Muscle of leg (tissue), 11 donors: ENCODE data around the gene CAMK2D. TPM values are rescaled to one million over a fixed set of nuclear protein-coding genes. Genes with fewer than 3 reads are reported as not detected.

Experiments
- DNase-seq: peaks from one replicate; pipeline ENCODE4 v3.0.0; 2013
- H3K27ac ChIP-seq: one replicate; pipeline ENCODE4 v1.5.1; 2013; ENCODE audit warnings: mild to moderate bottlenecking, low read length, control low read depth
- H3K27me3 ChIP-seq: one replicate; pipeline ENCODE4 v1.6.1; 2013; ENCODE audit warnings: low read length; ENCODE audit not compliant: control insufficient read depth, insufficient read depth
- H3K36me3 ChIP-seq: one replicate; pipeline ENCODE4 v1.6.1; 2013; ENCODE audit warnings: low read length; ENCODE audit not compliant: control insufficient read depth, insufficient read depth
- H3K4me1 ChIP-seq: one replicate; pipeline ENCODE4 v1.6.1; 2013; ENCODE audit warnings: low read length; ENCODE audit not compliant: control insufficient read depth, insufficient read depth
- H3K4me3 ChIP-seq: one replicate; pipeline ENCODE4 v1.5.1; 2013; ENCODE audit warnings: low read length, control low read depth
- H3K9me3 ChIP-seq: replicated peaks from 2 replicates; pipeline ENCODE4 v1.6.1; 2013; ENCODE audit warnings: low read depth, low read length; ENCODE audit not compliant: control insufficient read depth
- WGBS: methylation state at CpG from one replicate; pipeline ENCODE4 v1.1.5; 2013; ENCODE audit warnings: missing lambda C conversion rate; ENCODE audit not compliant: insufficient coverage; 5-methylcytosine and 5-hydroxymethylcytosine counted together
- polyA plus RNA-seq, 8 donors: library from polyadenylated mRNA; unstranded; fragments of 120-200 nt; gene quantifications; one replicate each; pipeline versions ENCODE4 v1.2.1 to v1.2.3, GENCODE V29; 2013; ENCODE audit warnings: inconsistent platforms in 1 of 8, low replicate concordance in 1 of 8; ENCODE audit not compliant: insufficient read length in 8 of 8, insufficient read depth in 1 of 8
- total RNA-seq: library from RNA; stranded (reverse); fragments of 120-200 nt; gene quantifications from one replicate; pipeline ENCODE4 v1.2.4, GENCODE V29; 2013

Gene CAMK2D
- total and polyA plus RNA-seq, 9 donors: 115 to 183 (median 150) TPM

DNA sequence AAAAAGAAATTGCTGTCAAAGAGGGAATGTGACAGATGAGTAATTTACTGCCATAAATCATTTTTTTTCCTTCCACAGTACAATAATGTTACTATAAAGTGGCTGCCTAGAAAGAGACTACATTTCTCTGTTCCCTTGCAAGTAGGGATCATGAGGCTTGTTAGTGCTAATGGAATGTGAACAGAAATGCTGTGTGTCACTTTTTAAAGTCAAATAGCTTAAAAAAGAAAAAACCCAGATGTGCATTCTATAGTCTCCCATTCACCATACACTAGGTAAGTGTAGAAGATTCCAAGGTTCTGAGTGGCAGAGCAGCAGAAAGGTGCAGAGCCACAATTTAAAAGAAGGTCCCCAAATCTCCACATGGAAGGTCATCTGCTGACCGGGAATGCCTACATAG is 328.4 kb downstream of the CAMK2D start:
- H3K27ac ChIP-seq: no peak overlapping the region
- H3K4me3 ChIP-seq: no peak overlapping the region
- no peaks in the 10 kb centered on the region for H3K27me3 ChIP-seq
- H3K9me3 ChIP-seq: peaks cover 5% of the 10 kb centered on the region
- peaks cover 12% of the 10 kb centered on the region for H3K4me1 ChIP-seq
- WGBS: no CpG with 5 or more reads among the region's 1 CpG
- DNase-seq: no peak
- no peaks in the 10 kb centered on the region for H3K36me3 ChIP-seq

GRCh38 chr4:113423631-113424030 is 337.9 kb downstream of the CAMK2D start:
- Histone ChIP-seq H3K4me3 (no peak overlapping the region), H3K27ac (no peak overlapping the region), H3K4me1 (no peaks in the 10 kb centered on the region), H3K27me3 (no peaks in the 10 kb centered on the region), H3K9me3 (peaks cover 4% of the 10 kb centered on the region), H3K36me3 (no peaks in the 10 kb centered on the region)
- no peak for DNase-seq
- WGBS: no CpG with 5 or more reads among the region's 1 CpG

GRCh38 chr4:113420938-113421337 is 340.6 kb downstream of the CAMK2D start:
- H3K9me3 ChIP-seq: peaks cover 4% of the 10 kb centered on the region
- no peak for DNase-seq
- H3K27me3 ChIP-seq: no peaks in the 10 kb centered on the region
- no peaks in the 10 kb centered on the region for H3K4me1 ChIP-seq
- H3K4me3 ChIP-seq: no peak overlapping the region
- no peaks in the 10 kb centered on the region for H3K36me3 ChIP-seq
- H3K27ac ChIP-seq: no peak overlapping the region

DNA sequence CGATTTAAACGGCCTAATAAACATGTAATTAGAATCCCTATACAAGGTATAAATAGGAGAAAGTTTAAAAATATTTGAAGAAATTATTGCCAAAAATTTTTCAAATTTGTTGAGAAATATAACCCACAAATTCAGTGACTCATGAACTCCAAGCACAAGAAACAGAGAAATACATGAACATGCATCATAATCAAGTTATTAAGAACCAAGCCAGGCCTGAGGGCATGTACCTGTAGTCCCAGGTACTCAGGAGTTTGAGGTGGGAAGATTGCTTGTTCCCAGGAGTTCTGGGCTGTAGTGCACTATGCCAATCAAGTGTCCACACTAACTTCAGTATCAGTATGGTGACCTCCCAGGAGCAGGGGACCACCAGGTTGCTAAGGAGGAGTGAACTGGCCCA is 341.9 kb downstream of the CAMK2D start:
- no CpG with 5 or more reads among the region's 2 CpGs for WGBS
- H3K27me3 ChIP-seq: no peaks in the 10 kb centered on the region

DNA sequence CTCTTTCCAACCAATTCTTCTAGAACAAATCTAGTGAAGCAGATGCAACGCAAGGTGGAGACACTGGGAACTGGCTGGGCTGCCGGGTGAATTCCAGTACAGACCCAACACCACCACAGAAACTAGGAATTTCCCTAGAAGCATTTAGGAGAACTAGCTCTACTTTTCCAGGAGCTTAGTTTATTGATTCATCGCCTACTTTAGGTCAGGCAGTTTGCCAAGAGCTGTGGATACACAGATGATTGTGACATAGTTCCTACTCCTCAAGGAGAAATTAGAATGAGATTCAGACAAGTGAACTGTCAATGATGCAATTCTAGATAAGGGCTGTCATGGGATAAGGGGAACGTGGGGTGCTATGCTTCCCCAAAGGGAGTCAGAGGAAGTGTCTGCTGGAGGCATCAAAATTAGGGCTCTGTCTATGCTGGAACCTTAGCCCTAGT is 350.0 kb downstream of the CAMK2D start:
- Histone ChIP-seq H3K36me3 (no peaks in the 10 kb centered on the region), H3K9me3 (no peaks in the 10 kb centered on the region), H3K4me3 (no peak overlapping the region), H3K27ac (no peak overlapping the region), H3K27me3 (no peaks in the 10 kb centered on the region), H3K4me1 (no peaks in the 10 kb centered on the region)
- DNase-seq: peak; percentile 44
- 43% methylated on average over 3 of the region's 4 CpGs for WGBS

More for the DNA sequence above, 341.9 kb downstream of the CAMK2D start:
- H3K27ac ChIP-seq: no peak overlapping the region
- H3K36me3 ChIP-seq: no peaks in the 10 kb centered on the region
- DNase-seq: no peak
- peaks cover 4% of the 10 kb centered on the region for H3K9me3 ChIP-seq
- H3K4me3 ChIP-seq: no peak overlapping the region
- H3K4me1 ChIP-seq: no peaks in the 10 kb centered on the region

DNA sequence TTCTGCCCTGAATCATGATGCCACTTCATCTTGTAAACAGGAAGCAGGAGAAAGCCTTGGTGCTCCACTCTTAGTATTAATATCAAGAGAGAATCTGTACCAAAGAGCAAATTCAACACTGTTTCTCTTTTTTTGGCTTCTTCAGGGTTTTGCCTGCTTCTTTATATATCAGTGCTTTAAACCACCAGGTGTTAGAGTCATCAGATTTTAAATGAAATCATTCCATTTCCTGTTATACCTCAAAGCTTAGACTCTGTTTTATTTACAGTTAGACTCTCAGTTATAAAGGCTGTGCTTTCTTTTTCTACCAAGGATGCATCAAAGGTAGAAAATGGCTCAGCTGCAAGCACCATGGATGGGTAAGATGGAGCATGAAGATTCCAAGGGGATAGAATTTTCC is 350.9 kb downstream of the CAMK2D start:
- Histone ChIP-seq H3K4me1 (peaks cover 4% of the 10 kb centered on the region), H3K27ac (no peak overlapping the region), H3K36me3 (no peaks in the 10 kb centered on the region), H3K4me3 (no peak overlapping the region), H3K9me3 (no peaks in the 10 kb centered on the region), H3K27me3 (no peaks in the 10 kb centered on the region)
- DNase-seq: peak; percentile 35

DNA sequence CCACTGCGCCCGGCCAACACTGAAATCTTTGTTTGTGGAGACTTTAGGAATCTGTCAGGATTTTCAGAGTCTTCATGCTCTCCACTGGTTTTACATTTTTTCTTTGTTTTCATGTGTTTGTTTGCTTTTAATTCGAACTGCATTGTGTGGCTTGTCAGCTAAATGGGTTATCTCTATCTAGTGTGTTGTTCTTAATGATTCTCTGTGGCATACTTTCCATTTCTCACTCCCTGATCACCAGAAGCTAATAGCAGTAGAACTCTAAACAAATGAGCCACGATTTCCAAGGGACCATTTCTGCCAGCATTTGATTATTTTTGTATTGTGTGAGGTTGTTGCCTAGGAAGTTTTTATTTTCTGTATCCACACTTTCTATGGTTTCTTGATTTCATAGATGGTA is 352.4 kb downstream of the CAMK2D start:
- peaks cover 12% of the 10 kb centered on the region for H3K4me1 ChIP-seq
- no peaks in the 10 kb centered on the region for H3K36me3 ChIP-seq
- H3K4me3 ChIP-seq: no peak overlapping the region
- WGBS: no CpG with 5 or more reads among the region's 4 CpGs
- H3K27me3 ChIP-seq: no peaks in the 10 kb centered on the region
- DNase-seq: peak; percentile 44
- H3K9me3 ChIP-seq: no peaks in the 10 kb centered on the region
- no peak overlapping the region for H3K27ac ChIP-seq

DNA sequence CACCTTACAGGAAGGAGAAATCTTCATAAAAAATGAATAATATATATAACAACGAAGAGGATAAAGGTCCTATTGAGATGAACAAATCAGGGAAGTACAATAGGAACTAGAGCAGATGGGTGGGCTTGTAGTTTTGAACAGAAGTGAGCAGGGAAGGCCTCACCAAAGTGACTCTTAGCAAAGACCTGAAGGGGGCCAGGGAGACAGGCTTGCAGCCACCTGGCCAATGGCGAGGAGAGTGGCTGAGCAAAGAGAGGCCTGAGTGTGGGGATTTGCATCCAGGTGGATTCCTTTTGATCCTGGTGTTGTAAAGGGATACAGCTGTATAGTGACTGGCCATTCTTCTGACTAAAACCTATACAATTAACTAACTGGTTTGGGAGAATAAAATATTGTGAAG is 354.1 kb downstream of the CAMK2D start:
- no peak for DNase-seq
- Histone ChIP-seq H3K36me3 (no peaks in the 10 kb centered on the region), H3K27ac (no peak overlapping the region), H3K4me1 (peaks cover 12% of the 10 kb centered on the region), H3K4me3 (no peak overlapping the region), H3K9me3 (no peaks in the 10 kb centered on the region), H3K27me3 (no peaks in the 10 kb centered on the region)
- no CpG with 5 or more reads among the region's 2 CpGs for WGBS

DNA sequence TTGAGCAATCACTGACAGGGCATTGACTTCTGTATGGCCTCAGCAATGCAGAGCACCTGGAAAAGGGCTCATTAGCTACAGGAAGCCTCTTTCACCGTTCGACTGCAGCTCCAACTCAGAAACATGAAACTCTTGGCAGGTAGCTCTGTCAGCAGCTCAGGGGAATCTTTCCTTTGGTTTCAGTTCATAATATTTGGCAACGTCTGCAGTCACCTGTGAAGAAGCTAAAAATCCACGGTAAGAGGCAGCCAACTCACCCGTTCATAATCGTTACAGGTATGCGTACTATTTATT is 354.9 kb downstream of the CAMK2D start:
- Histone ChIP-seq H3K9me3 (no peaks in the 10 kb centered on the region), H3K27ac (no peak overlapping the region), H3K4me3 (no peak overlapping the region), H3K27me3 (no peaks in the 10 kb centered on the region), H3K4me1 (peaks cover 12% of the 10 kb centered on the region), H3K36me3 (no peaks in the 10 kb centered on the region)
- DNase-seq: peak; percentile 40
- 10% methylated on average over 3 of the region's 7 CpGs for WGBS

GRCh38 chr4:113405874-113406722 is 355.4 kb downstream of the CAMK2D start:
- Histone ChIP-seq H3K27me3 (no peaks in the 10 kb centered on the region), H3K9me3 (no peaks in the 10 kb centered on the region), H3K4me1 (peaks cover 12% of the 10 kb centered on the region), H3K36me3 (no peaks in the 10 kb centered on the region), H3K4me3 (no peak overlapping the region), H3K27ac (no peak overlapping the region)
- DNase-seq: no peak
- 33% methylated on average over 1 of the region's 7 CpGs for WGBS

DNA sequence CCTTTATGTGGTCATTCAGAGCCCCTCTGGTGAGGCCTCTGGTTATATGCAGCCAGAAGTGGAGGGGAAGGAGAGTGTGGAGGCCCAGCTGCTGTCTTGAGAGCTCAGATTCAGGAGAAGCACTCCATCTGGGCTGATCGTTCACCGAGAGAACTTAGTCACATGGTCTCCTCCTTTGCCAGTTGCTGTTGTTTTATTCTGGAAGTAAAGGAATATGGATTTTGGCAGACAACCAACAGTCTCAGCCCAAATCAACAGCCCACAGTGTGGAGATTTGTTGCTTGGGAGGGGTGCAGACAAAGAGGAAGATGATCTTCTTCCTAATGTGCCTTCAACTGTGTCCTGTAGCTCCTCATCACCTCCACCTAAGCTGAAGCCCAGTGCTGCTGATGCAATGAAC is 356.7 kb downstream of the CAMK2D start:
- peak; percentile 81 for DNase-seq
- no CpG with 5 or more reads among the region's 2 CpGs for WGBS
- Histone ChIP-seq H3K4me1 (peaks cover 12% of the 10 kb centered on the region), H3K27me3 (no peaks in the 10 kb centered on the region), H3K4me3 (no peak overlapping the region), H3K36me3 (no peaks in the 10 kb centered on the region), H3K9me3 (no peaks in the 10 kb centered on the region), H3K27ac (no peak overlapping the region)
